GM18951 (cell line): ENCODE measurements around the gene YTHDF1.

Experiments used
- POLR2A ChIP-seq: IDR thresholded peaks from 4 replicates; pipeline ENCODE4 v1.6.1; 2011; ENCODE audit warnings: mild to moderate bottlenecking; ENCODE audit not compliant: insufficient read length, insufficient read depth; ENCODE audit errors: extremely low read depth
- in situ Hi-C: fragments of 300-500 bp; cut with MboI; formaldehyde crosslinking; loops from one replicate; pipeline ENCODE4 v1.12.0; 2022; ENCODE audit warnings: low sequenced_read_pairs, mixed read lengths, inconsistent platforms; ENCODE audit not compliant: unreplicated experiment

The YTHDF1 gene

DNA sequence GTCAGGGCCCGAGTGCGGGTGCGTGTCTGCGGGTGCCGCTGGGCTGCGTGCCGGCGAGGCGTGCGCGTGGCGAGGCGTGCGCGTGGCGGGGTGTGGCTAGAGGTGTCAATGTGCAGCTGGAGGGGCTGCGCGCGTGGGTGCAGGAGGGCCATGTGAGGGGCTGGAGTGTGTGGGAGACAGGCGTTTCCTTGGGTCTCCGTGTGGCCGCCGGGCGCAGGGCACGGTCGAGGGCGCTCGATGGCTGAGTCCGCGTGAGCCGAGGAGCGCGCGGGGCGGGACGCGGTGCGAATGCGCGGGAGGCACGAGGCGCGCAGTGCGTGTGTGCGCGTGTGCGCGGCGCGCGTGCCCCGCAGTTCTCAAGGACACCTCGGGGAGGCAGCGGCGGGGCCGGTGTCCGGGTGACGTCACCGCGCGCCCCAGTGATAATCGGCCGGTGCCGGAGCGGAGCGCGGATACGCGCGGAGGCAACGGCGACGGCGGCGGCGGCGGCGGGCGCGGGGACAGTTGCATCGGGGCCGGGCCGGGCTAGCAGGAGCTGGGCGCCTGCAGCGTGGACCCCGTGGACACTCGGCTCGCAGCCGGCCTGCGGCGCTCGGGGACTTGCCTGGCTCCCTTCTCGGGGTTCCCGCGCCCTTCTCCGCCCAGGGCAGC, 38.7 kb downstream of the YTHDF1 start:
- in situ Hi-C loops = no loop called here
- TF ChIP-seq POLR2A = no peak

DNA sequence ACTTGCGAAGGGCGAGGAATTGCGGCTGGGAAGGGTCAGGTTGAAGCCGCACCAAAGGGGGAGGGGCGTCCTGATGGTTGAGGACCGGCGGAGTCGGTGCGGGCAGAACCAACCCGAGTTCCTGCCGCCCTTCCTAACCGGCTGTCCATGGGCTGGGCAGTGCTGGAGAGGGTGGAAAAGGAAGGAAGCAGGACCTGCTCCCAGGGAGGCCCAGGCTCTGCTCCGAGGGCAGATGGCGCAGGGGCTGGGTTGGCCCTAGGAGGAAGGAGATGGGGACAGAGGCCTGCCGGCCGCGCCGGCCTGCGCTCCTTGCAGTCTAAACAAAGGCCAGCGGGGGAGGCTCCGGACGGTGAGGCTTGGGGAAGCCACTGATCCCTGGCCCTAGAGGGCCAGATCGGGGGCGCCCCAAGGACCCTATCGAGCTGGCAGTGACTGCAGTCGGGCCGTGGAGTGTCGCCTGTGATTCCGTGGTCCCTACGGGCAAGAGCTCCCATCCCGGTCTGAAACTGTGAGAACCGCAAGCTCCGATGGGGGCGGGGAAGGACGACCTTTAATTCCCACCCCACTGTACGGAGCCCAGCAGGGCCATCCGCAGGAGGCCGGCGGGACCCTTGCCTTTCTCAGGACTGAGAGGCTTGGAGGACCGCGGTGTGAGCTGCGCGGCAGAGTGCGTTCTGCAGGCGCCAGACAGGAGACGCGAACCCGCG, 39.4 kb downstream of the YTHDF1 start:
- in situ Hi-C loops = no loop called here
- TF ChIP-seq POLR2A = no peak

DNA sequence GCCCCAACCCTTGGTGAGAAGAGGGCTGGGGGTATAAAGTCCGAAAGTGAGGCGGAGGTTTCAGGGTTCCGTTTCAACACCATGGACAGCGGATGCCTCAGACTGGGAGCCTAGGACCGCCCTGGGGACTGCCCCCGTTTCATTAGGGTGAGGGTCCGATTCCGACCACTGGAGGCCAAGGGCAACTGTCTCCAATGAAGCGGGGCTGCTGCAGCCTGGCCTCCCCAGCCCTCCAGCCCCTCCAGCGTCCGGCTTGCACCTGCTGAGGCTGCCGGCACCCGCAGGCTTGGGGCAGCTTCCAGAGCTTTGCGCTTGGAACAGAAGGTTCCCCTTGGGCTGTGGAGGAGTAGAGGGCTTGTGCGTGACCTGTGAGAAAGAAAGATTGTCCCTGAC, 39.9 kb downstream of the YTHDF1 start:
- TF ChIP-seq POLR2A = no peak
- in situ Hi-C loops = no loop called here

DNA sequence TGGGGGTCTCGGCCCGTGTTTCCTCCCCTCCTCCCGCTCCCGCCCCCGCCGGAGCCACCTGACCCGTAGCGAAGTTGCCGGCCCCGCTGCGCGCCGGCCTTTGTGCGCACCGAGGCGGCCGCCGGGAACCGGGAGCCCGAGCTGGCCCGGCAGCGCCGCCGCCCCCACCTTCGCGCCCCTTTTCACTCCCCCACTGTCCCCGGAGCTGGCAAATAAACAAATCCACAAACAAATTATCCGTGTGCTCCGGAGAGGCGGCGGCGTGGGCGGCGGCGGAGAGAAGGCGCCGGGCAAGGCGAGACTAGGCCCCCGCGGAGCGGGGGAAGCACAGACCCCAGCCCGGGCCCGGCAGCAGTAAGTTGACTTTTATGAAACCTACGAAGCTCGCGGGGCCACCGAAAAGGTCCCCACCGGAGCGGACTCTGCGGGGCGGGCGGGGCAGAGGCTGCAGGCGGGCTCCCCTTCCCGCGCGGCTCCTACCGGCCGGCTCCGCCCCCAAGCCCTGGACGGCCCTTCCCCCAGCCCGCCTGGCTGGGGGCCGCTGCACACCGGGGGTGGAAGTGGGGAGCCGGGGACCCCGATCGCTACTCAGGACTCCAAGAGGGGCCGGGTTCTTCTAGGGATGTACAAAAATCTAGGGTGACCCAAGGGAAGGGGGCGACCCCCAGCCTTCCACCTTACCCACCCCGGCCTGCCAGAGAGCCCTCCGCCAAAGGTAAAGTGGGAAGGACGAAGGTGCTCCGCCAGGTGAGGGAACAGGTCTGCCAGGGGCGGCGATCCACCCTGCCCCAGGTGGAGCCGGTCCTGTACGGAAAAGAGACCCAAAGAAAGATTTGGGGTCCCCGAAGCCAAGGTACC, 40.7 kb downstream of the YTHDF1 start:
- in situ Hi-C loops = no loop called here
- no peak for TF ChIP-seq POLR2A

DNA sequence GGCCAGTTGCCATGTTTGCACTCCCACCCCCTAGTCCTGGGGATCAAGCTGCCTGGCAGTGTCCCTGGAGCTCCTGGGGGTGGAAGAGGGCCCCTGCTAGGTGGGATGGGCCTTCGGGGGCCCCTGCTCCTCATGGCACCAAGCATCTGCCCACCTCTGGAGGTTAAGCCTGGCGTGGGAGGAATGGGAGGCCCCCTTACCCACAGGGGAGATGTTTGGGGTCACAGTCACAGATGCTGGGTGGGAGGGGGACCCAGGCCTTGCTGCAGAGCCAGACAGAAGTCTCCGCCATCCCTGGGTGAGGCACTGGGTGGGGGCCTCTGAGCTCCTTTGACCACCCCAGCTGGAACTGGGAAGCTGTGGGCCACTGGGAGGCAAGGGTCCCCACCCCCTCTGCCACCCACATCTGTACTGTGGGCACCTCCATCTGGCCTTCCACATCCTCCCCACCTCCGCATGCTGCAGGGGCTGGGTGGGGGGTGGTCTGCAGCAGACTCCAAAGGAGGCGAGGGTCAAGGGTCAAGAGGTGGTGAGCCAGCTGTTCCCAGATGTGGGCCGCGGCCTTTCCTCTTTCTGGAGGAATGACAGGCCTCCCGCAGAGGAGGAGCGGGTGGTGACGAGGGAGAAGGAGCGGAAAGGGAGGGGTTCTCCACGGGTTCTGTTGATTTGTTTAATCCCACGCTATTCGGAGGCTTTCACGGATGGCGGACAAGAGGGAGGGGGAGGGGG, 41.5 kb downstream of the YTHDF1 start:
- in situ Hi-C loops = no loop called here
- TF ChIP-seq POLR2A = no peak

DNA sequence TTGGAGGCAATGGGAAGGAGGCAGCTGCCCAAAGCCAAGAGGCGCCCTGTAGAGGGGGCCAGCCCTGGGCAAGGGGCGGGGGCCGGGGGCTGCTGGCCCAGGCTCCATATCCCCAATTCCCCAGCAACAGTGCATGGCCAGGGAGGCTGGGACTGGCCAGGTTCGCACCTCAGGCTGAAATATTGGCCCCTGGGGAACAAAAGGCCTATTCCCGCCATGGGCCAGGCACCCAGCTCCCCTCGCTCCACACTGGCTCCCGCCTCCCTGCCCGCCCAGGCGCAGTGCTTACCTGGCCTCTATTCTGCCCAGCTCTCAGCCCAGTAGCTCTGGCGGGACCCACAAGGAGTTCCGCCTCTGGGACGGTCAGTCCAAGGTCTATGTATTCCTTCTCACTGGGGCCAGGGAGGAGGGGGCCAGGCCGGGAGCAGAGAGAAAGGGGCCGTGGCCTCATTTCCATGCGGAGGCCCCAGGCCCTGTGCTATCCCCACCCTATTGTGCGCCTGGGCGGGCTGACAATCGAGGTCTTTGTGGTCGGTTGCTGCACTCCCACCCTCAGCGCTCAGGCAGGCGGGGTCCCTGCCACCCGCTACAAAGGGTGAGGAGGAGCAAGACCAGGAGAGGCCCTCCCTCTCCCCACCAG, 42.3 kb downstream of the YTHDF1 start:
- in situ Hi-C loops = no loop called here
- TF ChIP-seq POLR2A = no peak

DNA sequence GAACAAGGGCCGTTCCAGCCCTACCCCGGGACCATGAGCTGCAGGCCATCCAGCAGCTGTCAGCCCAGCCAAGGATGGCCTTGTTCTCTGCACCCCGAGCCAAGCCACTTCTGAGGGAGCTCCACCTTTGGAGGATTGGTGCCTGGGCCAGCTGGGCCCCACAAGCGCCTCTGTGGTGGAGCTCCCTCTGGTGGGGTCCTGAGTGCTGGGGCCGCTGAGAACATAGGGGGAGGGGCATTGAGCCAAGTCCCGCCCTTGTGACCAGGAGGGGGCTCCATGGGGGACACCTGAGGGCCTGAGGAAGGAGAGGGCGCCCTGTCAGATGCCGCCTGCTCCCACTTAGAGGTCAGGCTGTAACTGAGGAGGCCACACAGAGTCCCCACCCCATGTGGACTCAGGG, 43.2 kb downstream of the YTHDF1 start:
- no peak for TF ChIP-seq POLR2A
- in situ Hi-C loops = no loop called here

DNA sequence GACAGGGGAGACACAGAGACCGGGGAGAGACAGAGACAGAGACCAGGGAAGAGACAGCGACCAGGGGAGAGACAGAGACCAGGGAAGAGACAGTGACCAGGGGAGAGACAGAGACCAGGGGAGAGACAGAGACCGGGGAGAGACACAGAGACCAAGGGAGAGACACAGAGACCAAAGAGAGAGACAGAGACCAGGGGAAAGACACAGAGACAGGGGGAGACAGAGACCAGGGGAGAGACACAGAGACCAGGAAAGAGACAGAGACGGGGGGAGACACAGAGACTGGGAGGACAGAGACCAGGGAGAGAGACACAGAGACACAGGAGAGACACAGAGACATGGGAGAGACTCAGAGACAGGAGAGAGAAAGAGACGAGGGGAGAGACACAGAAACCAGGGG, 43.9 kb downstream of the YTHDF1 start:
- in situ Hi-C loops = no loop called here
- no peak for TF ChIP-seq POLR2A

DNA sequence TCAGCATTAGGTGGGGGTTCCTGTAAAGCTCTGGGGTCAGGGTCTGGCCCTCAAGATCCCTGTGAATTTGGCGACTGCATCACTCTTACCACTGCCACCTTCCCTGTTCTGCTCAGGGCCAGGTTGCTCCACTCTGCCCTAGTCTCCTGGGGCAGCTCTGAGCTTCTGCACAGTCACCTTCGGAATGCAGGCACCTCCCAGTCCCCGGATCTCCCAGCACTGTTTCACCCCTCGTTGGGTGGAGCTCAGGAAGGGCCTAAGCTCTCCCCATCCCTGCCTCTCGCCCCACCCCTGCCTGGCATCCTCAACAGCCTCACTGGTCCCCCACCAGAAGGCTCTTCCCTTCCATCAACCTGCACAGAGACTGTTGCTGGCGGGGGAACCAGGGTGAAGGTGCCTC, 46.2 kb downstream of the YTHDF1 start:
- in situ Hi-C loops = no loop called here
- TF ChIP-seq POLR2A = no peak

DNA sequence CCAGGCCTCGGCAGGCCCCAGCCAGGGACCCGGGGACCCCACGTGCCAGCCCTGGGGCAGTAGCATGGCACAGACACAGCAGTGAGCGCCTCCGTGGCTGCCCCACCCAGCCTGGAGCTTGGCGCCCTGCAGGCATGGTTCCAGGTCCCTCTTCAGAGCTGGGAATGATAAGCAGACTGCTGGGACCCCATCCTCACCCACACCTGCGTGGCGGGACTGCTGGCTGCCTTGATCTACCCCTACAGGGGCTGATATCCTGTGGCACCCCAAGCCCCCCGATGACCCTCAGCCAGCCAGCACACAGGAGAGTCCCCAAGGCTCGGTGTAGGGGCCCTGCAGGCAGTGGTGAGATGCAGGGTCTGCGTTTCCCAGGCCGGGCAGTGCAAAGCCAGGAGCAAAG, 47.1 kb downstream of the YTHDF1 start:
- in situ Hi-C loops = no loop called here
- TF ChIP-seq POLR2A = no peak

DNA sequence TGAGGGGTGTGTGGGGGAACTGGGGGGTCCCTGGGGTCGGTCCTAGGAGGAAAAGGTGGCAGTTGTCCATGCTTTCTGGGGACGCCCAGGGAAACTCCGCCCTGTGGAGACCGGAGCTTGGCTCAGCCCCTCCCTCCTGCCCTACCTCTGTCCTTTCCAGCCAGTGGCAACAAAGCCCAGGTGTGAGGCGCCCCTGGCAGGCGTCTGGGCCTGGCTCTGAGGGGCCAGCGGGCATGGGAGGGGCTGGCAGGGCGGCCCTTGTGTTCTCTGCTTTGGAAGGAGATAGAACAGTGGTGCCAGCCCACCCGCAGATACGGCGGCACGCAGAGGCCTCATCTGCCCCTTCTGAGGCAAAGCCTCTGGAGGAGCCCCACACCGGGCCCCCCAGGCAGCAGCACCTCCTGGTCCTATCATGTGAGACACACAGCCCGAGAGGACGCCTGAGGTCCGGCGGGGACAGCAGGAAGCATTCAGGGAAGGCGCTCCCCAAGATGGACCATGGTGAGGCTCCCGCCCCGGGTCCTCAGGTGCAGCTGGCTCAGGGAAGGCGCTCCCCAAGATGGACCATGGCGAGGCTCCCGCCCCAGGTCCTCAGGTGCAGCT, 47.9 kb downstream of the YTHDF1 start:
- no peak for TF ChIP-seq POLR2A
- in situ Hi-C loops = no loop called here

DNA sequence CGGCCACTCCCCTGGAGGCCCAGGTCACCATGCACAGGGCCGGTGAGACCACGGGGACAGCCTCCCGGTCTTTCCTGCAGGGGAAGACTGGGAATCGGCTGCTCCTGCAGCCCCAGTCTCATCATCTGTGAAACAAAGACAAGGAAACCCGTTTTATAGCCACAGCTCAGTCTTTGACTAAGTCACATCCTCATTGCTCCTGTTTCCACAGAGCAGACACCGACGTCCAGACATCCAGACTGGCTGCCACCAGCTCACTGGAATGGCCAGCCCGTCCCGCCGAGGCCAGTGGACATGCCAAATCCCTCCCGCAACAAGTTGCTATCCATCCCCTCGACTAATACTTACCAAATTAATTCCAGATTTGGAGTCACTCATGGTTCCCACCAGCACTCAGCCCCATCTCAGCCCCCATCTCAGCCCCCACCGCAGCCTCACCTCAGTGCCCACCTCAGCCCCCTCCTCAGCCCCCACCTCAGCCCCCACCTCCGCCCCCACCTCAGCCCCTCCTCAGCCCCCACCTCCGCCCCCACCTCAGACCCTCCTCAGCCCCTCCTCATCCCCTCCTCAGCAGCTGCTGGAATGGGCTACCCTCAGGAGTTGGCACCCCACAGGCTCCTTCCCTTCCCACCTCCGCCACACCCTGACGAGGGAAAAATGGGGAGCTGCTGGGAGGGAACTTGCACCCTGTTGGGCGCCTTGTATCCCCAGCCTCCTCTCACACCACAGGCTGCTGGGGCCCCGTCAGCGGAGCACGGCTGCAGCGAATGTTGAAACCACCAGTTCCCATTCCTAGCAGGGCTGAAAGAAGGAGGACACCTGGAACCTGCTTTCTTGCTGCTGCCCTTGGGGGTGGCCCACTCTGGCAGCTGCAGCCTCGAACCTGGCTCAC, 48.7 kb downstream of the YTHDF1 start:
- in situ Hi-C loops = no loop called here
- TF ChIP-seq POLR2A = no peak
